Peyer's patch (tissue), 4 donors: ENCODE data around the gene ITGAV.

Source experiments
- POLR2A ChIP-seq, 2 donors: fragments of 450-650 bp; IDR thresholded peaks; one replicate each; pipeline ENCODE4 v1.5.1; 2017; ENCODE audit warnings: antibody characterized with exemption in 2 of 2, mild to moderate bottlenecking in 2 of 2, moderate library complexity in 2 of 2
- TF ChIP-seq, protein P1 (sequence below), 6 experiments: fragments of 450-650 bp in 4 of 6; fragments of 200-600 bp in 2 of 6; sonication (generic) in 1 of 6; IDR thresholded peaks; one replicate each; pipeline ENCODE4 v1.5.1; 2017 to 2019; ENCODE audit warnings: antibody characterized with exemption in 6 of 6, mild to moderate bottlenecking in 3 of 6, moderate library complexity in 1 of 6

GRCh38 chr2:186632417-186632816 is 42.6 kb downstream of the ITGAV start:
- TF ChIP-seq, protein P1, sequence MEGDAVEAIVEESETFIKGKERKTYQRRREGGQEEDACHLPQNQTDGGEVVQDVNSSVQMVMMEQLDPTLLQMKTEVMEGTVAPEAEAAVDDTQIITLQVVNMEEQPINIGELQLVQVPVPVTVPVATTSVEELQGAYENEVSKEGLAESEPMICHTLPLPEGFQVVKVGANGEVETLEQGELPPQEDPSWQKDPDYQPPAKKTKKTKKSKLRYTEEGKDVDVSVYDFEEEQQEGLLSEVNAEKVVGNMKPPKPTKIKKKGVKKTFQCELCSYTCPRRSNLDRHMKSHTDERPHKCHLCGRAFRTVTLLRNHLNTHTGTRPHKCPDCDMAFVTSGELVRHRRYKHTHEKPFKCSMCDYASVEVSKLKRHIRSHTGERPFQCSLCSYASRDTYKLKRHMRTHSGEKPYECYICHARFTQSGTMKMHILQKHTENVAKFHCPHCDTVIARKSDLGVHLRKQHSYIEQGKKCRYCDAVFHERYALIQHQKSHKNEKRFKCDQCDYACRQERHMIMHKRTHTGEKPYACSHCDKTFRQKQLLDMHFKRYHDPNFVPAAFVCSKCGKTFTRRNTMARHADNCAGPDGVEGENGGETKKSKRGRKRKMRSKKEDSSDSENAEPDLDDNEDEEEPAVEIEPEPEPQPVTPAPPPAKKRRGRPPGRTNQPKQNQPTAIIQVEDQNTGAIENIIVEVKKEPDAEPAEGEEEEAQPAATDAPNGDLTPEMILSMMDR (IDR thresholded peaks at IDR 0.05): no peak
- TF ChIP-seq POLR2A (IDR thresholded peaks at IDR 0.05): no peak
